PFSK-1 (cell line): ENCODE results near the gene NIM1K.

Source experiments
- FOXP2 ChIP-seq: optimal IDR thresholded peaks from 2 replicates; pipeline ENCODE3; 2011; ENCODE audit warnings: borderline replicate concordance, control low read depth, inconsistent platforms; ENCODE audit not compliant: insufficient read depth; ENCODE audit errors: extremely low read length, extremely low read depth
- POLR2AphosphoS5 ChIP-seq: IDR thresholded peaks from 2 replicates; pipeline ENCODE4 v1.6.1; 2012; ENCODE audit warnings: low read depth, mild to moderate bottlenecking, control low read depth, low read length, moderate library complexity
- REST ChIP-seq, 2 experiments: IDR thresholded peaks; 2 replicates each; pipeline versions ENCODE4 v1.6.1 to v1.8.0; 2011 to 2012; ENCODE audit warnings: low read depth in 2 of 2, low read length in 2 of 2, control low read depth in 1 of 2, inconsistent platforms in 1 of 2, mild to moderate bottlenecking in 1 of 2, moderate library complexity in 1 of 2; ENCODE audit not compliant: insufficient read depth in 1 of 2
- SIN3A ChIP-seq: IDR thresholded peaks from 2 replicates; pipeline ENCODE4 v1.6.1; 2012; ENCODE audit warnings: mild to moderate bottlenecking, low read length, moderate library complexity, borderline replicate concordance; ENCODE audit not compliant: insufficient read depth
- TAF1 ChIP-seq: IDR thresholded peaks from 2 replicates; pipeline ENCODE4 v1.6.1; 2012; ENCODE audit warnings: low read length, control low read depth, borderline replicate concordance; ENCODE audit not compliant: insufficient read depth

Gene NIM1K

GRCh38 chr5:43256261-43256966 lies 64.4 kb downstream of the NIM1K start:
- TF ChIP-seq FOXP2 (no peak), REST (IDR thresholded peaks at IDR 0.05; ENCODE audit: insufficient read depth in 1 of 2, low read depth in 2 of 2, low read length in 2 of 2) (no peak), SIN3A (no peak), POLR2AphosphoS5 (no peak), TAF1 (no peak)

- no peak for TF ChIP-seq TAF1
- no peak for TF ChIP-seq FOXP2
- no peak for TF ChIP-seq POLR2AphosphoS5
- TF ChIP-seq SIN3A = no peak
- TF ChIP-seq REST (IDR thresholded peaks at IDR 0.05; ENCODE audit: insufficient read depth in 1 of 2, low read depth in 2 of 2, low read length in 2 of 2) = no peak
Observed at GRCh38 chr5:43258116-43258515, 66.1 kb downstream of the NIM1K start.

GRCh38 chr5:43268188-43268820 lies 76.3 kb downstream of the NIM1K start:
- TF ChIP-seq POLR2AphosphoS5 = no peak

- TF ChIP-seq SIN3A = no peak
- no peak for TF ChIP-seq FOXP2
- no peak for TF ChIP-seq REST (IDR thresholded peaks at IDR 0.05; ENCODE audit: insufficient read depth in 1 of 2, low read depth in 2 of 2, low read length in 2 of 2)
- no peak for TF ChIP-seq POLR2AphosphoS5
- no peak for TF ChIP-seq TAF1
Observed at GRCh38 chr5:43270645-43271044, 78.6 kb downstream of the NIM1K start.

- TF ChIP-seq FOXP2 (no peak), TAF1 (no peak), REST (IDR thresholded peaks at IDR 0.05; ENCODE audit: insufficient read depth in 1 of 2, low read depth in 2 of 2, low read length in 2 of 2) (no peak), POLR2AphosphoS5 (no peak), SIN3A (no peak)
Observed at GRCh38 chr5:43273552-43273951, 81.5 kb downstream of the NIM1K start.
